ENCODE data around the gene CD69. TPM values are rescaled to one million over a fixed set of nuclear protein-coding genes. Genes with fewer than 3 reads are reported as not detected.

The CD69 gene
- 10 to 100 TPM in 1 of 4 donors, 1 to 10 TPM in 3; 4.4 to 83.3 (median 9.1) TPM for total RNA-seq

DNA sequence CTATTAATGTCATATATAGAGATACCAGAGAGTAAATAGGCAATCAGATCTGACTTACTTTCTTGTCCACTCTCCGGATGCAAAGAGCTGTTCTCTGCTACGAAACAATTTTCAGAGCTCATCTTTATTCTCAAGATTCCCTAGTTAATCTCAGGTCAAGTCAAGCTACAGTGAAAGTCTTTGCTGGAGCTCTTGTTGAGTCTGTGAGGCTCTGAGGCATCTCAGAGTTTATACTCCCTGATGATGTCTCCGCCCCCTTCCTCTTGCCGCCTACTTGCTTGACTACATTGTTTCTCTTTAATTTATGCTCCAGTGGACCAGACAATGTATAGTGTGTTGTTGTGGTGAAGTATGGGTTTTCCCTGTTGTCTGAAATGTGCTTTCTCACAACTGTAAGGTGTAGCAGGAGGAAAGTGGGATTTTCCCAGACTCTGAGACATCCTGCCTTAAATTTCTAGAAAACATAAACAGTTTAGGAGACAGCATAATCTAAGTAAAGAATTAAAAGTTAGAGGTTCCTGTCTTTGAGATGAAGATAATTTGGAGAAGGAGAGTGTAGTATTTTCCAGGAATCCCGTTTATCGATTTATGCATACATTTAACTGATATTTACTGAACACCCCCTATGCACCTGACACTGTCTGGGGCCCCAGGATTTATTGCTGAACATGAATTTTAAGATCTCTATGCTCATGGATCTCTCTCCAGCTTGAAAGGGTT is at the start of gene CD69:
CD69 (minus strand) TSS at position 203 of the 720 bp plus-strand sequence; CDS start at position 122, 81 bp downstream.
- Histone ChIP-seq H3K9me3 (no peaks in the 10 kb centered on the region), H3K27me3 (no peaks in the 10 kb centered on the region), H3K36me3 (no peaks in the 10 kb centered on the region), H3K27ac (peak within 1 kb of the TSS; percentile 75 to 82 (median 78)), H3K4me1 (peaks cover 0 to 7% (median 0%) of the 10 kb centered on the region in 4 donors), H3K4me3 (peak within 1 kb of the TSS; percentile 35 to 47 (median 40))
- DNase-seq, result peak in 2 of 3 donors; percentile 94
- TF ChIP-seq POLR2A (IDR thresholded peaks at IDR 0.05), result peak; percentile 79 to 82
- TF ChIP-seq, protein P1, sequence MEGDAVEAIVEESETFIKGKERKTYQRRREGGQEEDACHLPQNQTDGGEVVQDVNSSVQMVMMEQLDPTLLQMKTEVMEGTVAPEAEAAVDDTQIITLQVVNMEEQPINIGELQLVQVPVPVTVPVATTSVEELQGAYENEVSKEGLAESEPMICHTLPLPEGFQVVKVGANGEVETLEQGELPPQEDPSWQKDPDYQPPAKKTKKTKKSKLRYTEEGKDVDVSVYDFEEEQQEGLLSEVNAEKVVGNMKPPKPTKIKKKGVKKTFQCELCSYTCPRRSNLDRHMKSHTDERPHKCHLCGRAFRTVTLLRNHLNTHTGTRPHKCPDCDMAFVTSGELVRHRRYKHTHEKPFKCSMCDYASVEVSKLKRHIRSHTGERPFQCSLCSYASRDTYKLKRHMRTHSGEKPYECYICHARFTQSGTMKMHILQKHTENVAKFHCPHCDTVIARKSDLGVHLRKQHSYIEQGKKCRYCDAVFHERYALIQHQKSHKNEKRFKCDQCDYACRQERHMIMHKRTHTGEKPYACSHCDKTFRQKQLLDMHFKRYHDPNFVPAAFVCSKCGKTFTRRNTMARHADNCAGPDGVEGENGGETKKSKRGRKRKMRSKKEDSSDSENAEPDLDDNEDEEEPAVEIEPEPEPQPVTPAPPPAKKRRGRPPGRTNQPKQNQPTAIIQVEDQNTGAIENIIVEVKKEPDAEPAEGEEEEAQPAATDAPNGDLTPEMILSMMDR (IDR thresholded peaks at IDR 0.05), result no peak

DNA sequence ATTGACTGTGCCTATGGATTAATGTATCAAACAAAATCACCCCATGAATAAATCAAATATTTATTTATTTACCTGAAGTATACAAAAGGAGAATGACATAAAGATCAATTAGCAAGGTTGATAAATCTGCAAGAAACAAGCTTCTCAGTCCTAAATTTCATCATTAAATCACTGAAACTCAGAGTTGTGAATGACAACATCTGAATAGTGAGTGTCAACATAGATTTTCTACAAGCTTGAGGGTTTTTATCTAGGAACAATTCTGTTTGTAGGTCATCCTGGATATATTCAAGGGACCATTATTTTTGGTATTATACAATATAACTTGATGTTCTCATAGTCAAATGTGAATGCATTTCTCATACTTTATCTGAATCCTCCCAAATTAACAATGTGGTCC is 49.2 kb upstream of the CD69 start:
- no peaks in the 10 kb centered on the region for H3K27me3 ChIP-seq
- no peak overlapping the region for H3K27ac ChIP-seq
- TF ChIP-seq POLR2A (IDR thresholded peaks at IDR 0.05), result no peak
- no peaks in the 10 kb centered on the region for H3K36me3 ChIP-seq
- no peak overlapping the region for H3K4me3 ChIP-seq
- no peaks in the 10 kb centered on the region for H3K9me3 ChIP-seq
- H3K4me1 ChIP-seq, result no peaks in the 10 kb centered on the region
- DNase-seq, result no peak

DNA sequence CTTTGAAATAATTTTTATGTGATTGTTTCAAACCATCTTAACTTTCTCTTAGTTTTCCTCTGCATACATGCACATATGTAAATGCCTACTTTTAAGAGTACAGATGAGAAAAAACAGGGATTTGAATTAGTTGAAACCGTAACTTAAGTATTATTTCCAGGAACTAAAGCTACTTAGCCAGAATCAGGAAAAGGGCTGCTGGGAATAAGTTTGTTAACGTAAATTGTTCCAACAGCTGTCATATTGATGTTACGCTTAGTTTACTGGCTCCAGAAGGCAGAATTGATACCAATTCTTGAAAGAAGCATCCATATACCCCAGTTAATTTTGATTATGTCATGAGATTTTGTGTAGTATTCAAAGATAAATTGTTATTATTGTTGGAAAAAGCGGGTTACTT is 48.6 kb upstream of the CD69 start:
- no peak overlapping the region for H3K4me3 ChIP-seq
- DNase-seq, result no peak
- H3K27ac ChIP-seq, result no peak overlapping the region
- H3K4me1 ChIP-seq, result no peaks in the 10 kb centered on the region
- no peaks in the 10 kb centered on the region for H3K27me3 ChIP-seq
- no peak for TF ChIP-seq POLR2A (IDR thresholded peaks at IDR 0.05)
- TF ChIP-seq, protein P1 (IDR thresholded peaks at IDR 0.05), result no peak
- no peaks in the 10 kb centered on the region for H3K9me3 ChIP-seq
- H3K36me3 ChIP-seq, result no peaks in the 10 kb centered on the region

DNA sequence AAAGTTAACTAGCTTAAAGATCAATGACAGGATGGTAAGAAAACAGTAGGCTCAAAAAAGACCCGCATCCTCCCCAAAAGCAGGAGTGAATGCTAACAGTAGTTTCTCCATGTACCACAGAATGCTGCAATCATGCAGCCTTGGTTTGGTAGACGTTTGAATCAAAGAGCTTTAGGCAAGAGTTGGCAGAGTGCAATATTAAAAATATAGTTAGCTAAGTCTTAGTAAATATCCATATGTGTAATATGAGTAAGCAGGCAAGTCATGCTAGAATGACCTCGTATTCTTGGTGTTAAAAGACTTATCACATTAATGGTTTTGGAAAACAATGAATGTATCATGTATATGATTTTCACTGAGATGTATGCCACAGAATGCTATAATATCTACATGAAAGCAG is 47.8 kb upstream of the CD69 start:
- H3K27me3 ChIP-seq, result no peaks in the 10 kb centered on the region
- H3K36me3 ChIP-seq, result no peaks in the 10 kb centered on the region
- H3K9me3 ChIP-seq, result no peaks in the 10 kb centered on the region
- no peak overlapping the region for H3K27ac ChIP-seq
- H3K4me1 ChIP-seq, result no peaks in the 10 kb centered on the region
- H3K4me3 ChIP-seq, result no peak overlapping the region
- no peak for DNase-seq
- no peak for TF ChIP-seq POLR2A (IDR thresholded peaks at IDR 0.05)
- TF ChIP-seq, protein P1 (IDR thresholded peaks at IDR 0.05), result no peak

DNA sequence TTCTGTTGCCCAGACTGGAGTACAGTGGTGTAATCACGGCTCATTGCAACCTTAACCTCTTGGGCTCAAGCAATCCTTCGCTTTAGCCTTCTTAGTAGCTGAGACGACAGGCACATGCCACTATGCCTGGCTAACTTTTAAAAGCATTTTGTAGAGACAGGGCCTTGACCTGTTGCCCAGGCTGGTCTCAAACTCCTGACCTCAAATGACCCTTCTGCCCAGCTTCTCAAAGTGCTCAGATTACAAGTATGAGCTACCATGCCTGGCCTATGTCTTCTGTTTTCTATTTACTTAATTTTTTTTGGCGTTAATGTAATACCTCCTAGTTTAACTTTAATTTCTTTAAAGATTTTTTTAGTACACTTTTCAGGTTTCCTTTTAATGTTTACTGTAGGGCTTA is 46.0 kb upstream of the CD69 start:
- TF ChIP-seq, protein P1 (IDR thresholded peaks at IDR 0.05), result no peak
- no peak for TF ChIP-seq POLR2A (IDR thresholded peaks at IDR 0.05)
- no peaks in the 10 kb centered on the region for H3K4me1 ChIP-seq
- no peak for DNase-seq
- no peak overlapping the region for H3K27ac ChIP-seq
- H3K9me3 ChIP-seq, result no peaks in the 10 kb centered on the region
- H3K4me3 ChIP-seq, result no peak overlapping the region
- H3K27me3 ChIP-seq, result no peaks in the 10 kb centered on the region
- H3K36me3 ChIP-seq, result no peaks in the 10 kb centered on the region

DNA sequence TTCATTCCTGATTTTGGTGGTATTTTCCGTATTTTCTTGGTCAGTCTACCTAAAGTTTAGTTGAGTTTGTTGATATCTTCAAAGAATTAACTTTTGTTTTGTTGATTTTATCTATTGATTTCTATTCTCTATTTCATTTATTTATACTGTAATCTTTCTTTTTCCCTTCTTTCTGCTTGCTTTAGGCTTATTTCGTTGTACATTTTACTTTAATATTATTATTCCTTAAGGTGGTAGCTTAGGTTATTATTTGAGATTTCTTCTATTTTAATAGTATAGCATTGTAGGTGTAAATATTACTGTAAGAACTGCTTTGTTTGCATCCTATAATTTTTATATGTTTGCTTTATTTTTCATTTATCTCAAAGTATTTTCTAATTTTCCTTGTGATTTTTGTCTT is 45.2 kb upstream of the CD69 start:
- no peaks in the 10 kb centered on the region for H3K36me3 ChIP-seq
- H3K9me3 ChIP-seq, result no peaks in the 10 kb centered on the region
- no peaks in the 10 kb centered on the region for H3K27me3 ChIP-seq
- no peak overlapping the region for H3K27ac ChIP-seq
- TF ChIP-seq POLR2A (IDR thresholded peaks at IDR 0.05), result no peak
- TF ChIP-seq, protein P1 (IDR thresholded peaks at IDR 0.05), result no peak
- no peak for DNase-seq
- no peak overlapping the region for H3K4me3 ChIP-seq
- H3K4me1 ChIP-seq, result no peaks in the 10 kb centered on the region
